HEK293 (cell line): Measurements from ENCODE around the gene CHM.
A peak's percentile ranks its signal among the peaks of the same experiment; 100 is the strongest.

Experiments
- CTCF ChIA-PET: fragments of 350-600 bp; formaldehyde crosslinking; extraction: SDS; loops from one replicate; lab custom pipeline; 2021; ENCODE audit warnings: antibody characterized with exemption; lab: Yijun Ruan, JAX
- POLR2A ChIA-PET: fragments of 300-600 bp; formaldehyde crosslinking; extraction: SDS; loops from one replicate; lab custom pipeline; 2020; ENCODE audit warnings: antibody characterized with exemption, inconsistent platforms; lab: Yijun Ruan, JAX
- H3K27ac ChIP-seq: fragments of 200-500 bp; sonication (Bioruptor generic); 2 replicates; pipeline ENCODE4 v1.5.1; 2014; ENCODE audit warnings: low read depth, low read length, control low read depth, inconsistent platforms; ENCODE audit errors: extremely low read depth
- H3K36me3 ChIP-seq, 2 experiments: fragments of 200-500 bp in 1 of 2; sonication (Bioruptor generic) in 1 of 2; 1 replicate in 1 of 2; 2 replicates in 1 of 2; pipeline ENCODE4 v1.5.1; 2014 to 2017; ENCODE audit warnings: inconsistent platforms in 2 of 2, low read length in 2 of 2; ENCODE audit not compliant: control insufficient read depth in 2 of 2, insufficient read depth in 1 of 2
- H3K4me1 ChIP-seq: fragments of 200-500 bp; sonication (Bioruptor generic); 2 replicates; pipeline ENCODE4 v1.5.1; 2014; ENCODE audit warnings: mild to moderate bottlenecking, low read length, inconsistent platforms; ENCODE audit not compliant: control insufficient read depth, insufficient read depth
- H3K4me3 ChIP-seq: 2 replicates; pipeline ENCODE4 v1.5.1; 2011; ENCODE audit warnings: low read depth, mild to moderate bottlenecking, control low read depth, low read length, moderate library complexity
- H3K9me3 ChIP-seq: fragments of 200-500 bp; sonication (Bioruptor generic); 2 replicates; pipeline ENCODE4 v1.5.1; 2014; ENCODE audit warnings: low read depth, low read length, inconsistent platforms; ENCODE audit not compliant: control insufficient read depth, insufficient read depth
- BCL11A ChIP-seq: fragments of 450-650 bp; formaldehyde crosslinking; IDR thresholded peaks from 2 replicates; pipeline ENCODE4 v1.5.1; 2016; ENCODE audit warnings: low read depth, missing biosample characterization, missing genetic modification characterization
- GLIS2 ChIP-seq: fragments of 450-650 bp; formaldehyde crosslinking; IDR thresholded peaks from 2 replicates; pipeline ENCODE4 v1.5.1; 2016; ENCODE audit warnings: missing biosample characterization, missing genetic modification characterization
- KLF16 ChIP-seq: fragments of 450-650 bp; formaldehyde crosslinking; IDR thresholded peaks from 2 replicates; pipeline ENCODE4 v1.5.1; 2017; ENCODE audit warnings: missing biosample characterization, missing genetic modification characterization
- KLF7 ChIP-seq: fragments of 450-650 bp; formaldehyde crosslinking; IDR thresholded peaks from 2 replicates; pipeline ENCODE4 v1.5.1; 2016; ENCODE audit warnings: missing biosample characterization, missing genetic modification characterization, borderline replicate concordance
- PBX3 ChIP-seq: sonication (generic); formaldehyde crosslinking; IDR thresholded peaks from 2 replicates; pipeline ENCODE4 v1.8.1; 2022; ENCODE audit warnings: mild to moderate bottlenecking, moderate library complexity, missing genetic modification reagents
- RBAK ChIP-seq: fragments of 450-650 bp; formaldehyde crosslinking; IDR thresholded peaks from 2 replicates; pipeline ENCODE4 v1.5.1; 2016; ENCODE audit warnings: missing biosample characterization, missing genetic modification characterization
- TRIM28 ChIP-seq: IDR thresholded peaks from 2 replicates; pipeline ENCODE4 v1.6.1; 2011; ENCODE audit warnings: low read length, control low read depth, borderline replicate concordance
- ZBTB11 ChIP-seq: fragments of 450-650 bp; formaldehyde crosslinking; conservative IDR thresholded peaks from 2 replicates; pipeline ENCODE4 v1.5.1; 2016; ENCODE audit warnings: low read depth, missing biosample characterization, missing genetic modification characterization
- ZBTB20 ChIP-seq: fragments of 450-650 bp; formaldehyde crosslinking; IDR thresholded peaks from 2 replicates; pipeline ENCODE4 v1.5.1; 2016; ENCODE audit warnings: missing biosample characterization, missing genetic modification characterization
- ZBTB26 ChIP-seq: fragments of 450-650 bp; formaldehyde crosslinking; optimal IDR thresholded peaks from 2 replicates; pipeline ENCODE3; 2016; ENCODE audit warnings: missing biosample characterization, mild to moderate bottlenecking, missing genetic modification characterization
- ZFP69B ChIP-seq: fragments of 450-650 bp; formaldehyde crosslinking; IDR thresholded peaks from 2 replicates; pipeline ENCODE4 v1.5.1; 2016; ENCODE audit warnings: missing biosample characterization, missing genetic modification characterization
- ZNF114 ChIP-seq: fragments of 450-650 bp; formaldehyde crosslinking; IDR thresholded peaks from 2 replicates; pipeline ENCODE4 v1.5.0; 2017; ENCODE audit warnings: missing biosample characterization, missing genetic modification characterization
- ZNF157 ChIP-seq: fragments of 450-650 bp; formaldehyde crosslinking; IDR thresholded peaks from 2 replicates; pipeline ENCODE4 v1.5.1; 2016; ENCODE audit warnings: missing biosample characterization, missing genetic modification characterization
- ZNF19 ChIP-seq: fragments of 450-650 bp; formaldehyde crosslinking; IDR thresholded peaks from 2 replicates; pipeline ENCODE4; 2016; ENCODE audit warnings: missing biosample characterization, missing genetic modification characterization, low read depth
- ZNF2 ChIP-seq: fragments of 450-650 bp; formaldehyde crosslinking; IDR thresholded peaks from 2 replicates; pipeline ENCODE4 v1.5.1; 2016; ENCODE audit warnings: missing biosample characterization, missing genetic modification characterization
- ZNF394 ChIP-seq: fragments of 450-650 bp; formaldehyde crosslinking; IDR thresholded peaks from 2 replicates; pipeline ENCODE4 v1.5.1; 2016; ENCODE audit warnings: missing biosample characterization, missing genetic modification characterization, mild to moderate bottlenecking, moderate library complexity, borderline replicate concordance
- ZNF585B ChIP-seq: fragments of 450-650 bp; formaldehyde crosslinking; IDR thresholded peaks from 2 replicates; pipeline ENCODE4 v1.5.1; 2016; ENCODE audit warnings: missing biosample characterization, missing genetic modification characterization
- ZNF658 ChIP-seq: fragments of 450-650 bp; formaldehyde crosslinking; IDR thresholded peaks from 2 replicates; pipeline ENCODE4; 2016; ENCODE audit warnings: missing biosample characterization, missing genetic modification characterization
- ZSCAN16 ChIP-seq: fragments of 450-650 bp; formaldehyde crosslinking; IDR thresholded peaks from 2 replicates; pipeline ENCODE4 v1.5.1; 2016; ENCODE audit warnings: missing biosample characterization, missing genetic modification characterization
- ZSCAN30 ChIP-seq: fragments of 450-650 bp; IDR thresholded peaks from 2 replicates; pipeline ENCODE4 v1.5.1; 2018; ENCODE audit warnings: missing biosample characterization, mild to moderate bottlenecking, missing genetic modification characterization, moderate library complexity
- TF ChIP-seq, protein P1 (sequence below): fragments of 450-650 bp; formaldehyde crosslinking; IDR thresholded peaks from 2 replicates; pipeline ENCODE4 v1.5.1; 2017; ENCODE audit warnings: missing biosample characterization, missing genetic modification characterization
- TF ChIP-seq, protein P2 (sequence below): fragments of 450-650 bp; formaldehyde crosslinking; IDR thresholded peaks from 2 replicates; pipeline ENCODE4 v1.5.1; 2017; ENCODE audit warnings: missing biosample characterization, missing genetic modification characterization

The CHM gene

GRCh38 chrX:86014421-86014820 is 32.9 kb downstream of the CHM start:
- POLR2A ChIA-PET: no interaction called here
- CTCF ChIA-PET: interaction anchor here (0.6 kb wide), 1 partner anchor 10 kb away, joined by 3 read pairs; no protein-coding TSS in a partner anchor

DNA sequence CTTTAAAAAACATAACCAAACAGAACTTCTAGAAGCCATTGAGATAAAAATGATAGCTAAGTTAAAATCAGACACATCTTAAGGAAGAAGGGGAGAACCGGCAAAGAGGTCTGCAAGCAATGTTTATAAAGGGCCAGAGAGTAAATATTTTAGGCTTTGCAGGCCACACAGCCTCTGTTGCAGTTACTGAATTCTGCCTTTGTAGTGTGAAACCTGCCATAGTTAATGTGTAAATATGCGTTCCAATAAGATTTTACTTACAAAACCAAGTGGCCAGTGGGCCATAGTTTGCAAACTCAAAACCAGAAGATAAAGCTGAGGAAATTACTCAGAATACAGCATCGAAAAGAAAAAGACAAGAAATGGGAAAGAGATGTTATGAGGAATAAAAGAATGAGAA is 33.6 kb downstream of the CHM start:
- TF ChIP-seq KLF7 (tag by site-specific recombination) (no peak), ZNF2 (no peak), PBX3 (CRISPR knock-in tag) (no peak), ZNF658 (tag by site-specific recombination) (no peak), ZNF114 (tag by site-specific recombination) (no peak), ZNF394 (no peak), ZBTB11 (tag by site-specific recombination) (no peak), ZBTB20 (tag by site-specific recombination) (no peak), ZNF585B (tag by site-specific recombination) (no peak), ZNF19 (tag by site-specific recombination) (no peak), ZNF157 (tag by site-specific recombination) (no peak), ZSCAN30 (tag by site-specific recombination) (no peak), KLF16 (tag by site-specific recombination) (no peak), GLIS2 (tag by site-specific recombination) (no peak)
- TF ChIP-seq, protein P1, sequence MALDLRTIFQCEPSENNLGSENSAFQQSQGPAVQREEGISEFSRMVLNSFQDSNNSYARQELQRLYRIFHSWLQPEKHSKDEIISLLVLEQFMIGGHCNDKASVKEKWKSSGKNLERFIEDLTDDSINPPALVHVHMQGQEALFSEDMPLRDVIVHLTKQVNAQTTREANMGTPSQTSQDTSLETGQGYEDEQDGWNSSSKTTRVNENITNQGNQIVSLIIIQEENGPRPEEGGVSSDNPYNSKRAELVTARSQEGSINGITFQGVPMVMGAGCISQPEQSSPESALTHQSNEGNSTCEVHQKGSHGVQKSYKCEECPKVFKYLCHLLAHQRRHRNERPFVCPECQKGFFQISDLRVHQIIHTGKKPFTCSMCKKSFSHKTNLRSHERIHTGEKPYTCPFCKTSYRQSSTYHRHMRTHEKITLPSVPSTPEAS: no peak
- Histone ChIP-seq H3K36me3 (no peaks in the 10 kb centered on the region), H3K9me3 (no peaks in the 10 kb centered on the region), H3K4me1 (no peaks in the 10 kb centered on the region), H3K27ac (no peak overlapping the region), H3K4me3 (no peak overlapping the region)
- POLR2A ChIA-PET: no interaction called here
- CTCF ChIA-PET: no interaction called here

More at GRCh38 chrX:86014421-86014820, 32.9 kb downstream of the CHM start:
- no peaks in the 10 kb centered on the region for H3K4me1 ChIP-seq
- H3K4me3 ChIP-seq: no peak overlapping the region
- TF ChIP-seq BCL11A (tag by site-specific recombination) (no peak), ZFP69B (tag by site-specific recombination) (no peak), ZBTB26 (no peak), ZSCAN16 (no peak), RBAK (tag by site-specific recombination) (no peak), TRIM28 (peak; percentile 80)
- TF ChIP-seq, protein P2, sequence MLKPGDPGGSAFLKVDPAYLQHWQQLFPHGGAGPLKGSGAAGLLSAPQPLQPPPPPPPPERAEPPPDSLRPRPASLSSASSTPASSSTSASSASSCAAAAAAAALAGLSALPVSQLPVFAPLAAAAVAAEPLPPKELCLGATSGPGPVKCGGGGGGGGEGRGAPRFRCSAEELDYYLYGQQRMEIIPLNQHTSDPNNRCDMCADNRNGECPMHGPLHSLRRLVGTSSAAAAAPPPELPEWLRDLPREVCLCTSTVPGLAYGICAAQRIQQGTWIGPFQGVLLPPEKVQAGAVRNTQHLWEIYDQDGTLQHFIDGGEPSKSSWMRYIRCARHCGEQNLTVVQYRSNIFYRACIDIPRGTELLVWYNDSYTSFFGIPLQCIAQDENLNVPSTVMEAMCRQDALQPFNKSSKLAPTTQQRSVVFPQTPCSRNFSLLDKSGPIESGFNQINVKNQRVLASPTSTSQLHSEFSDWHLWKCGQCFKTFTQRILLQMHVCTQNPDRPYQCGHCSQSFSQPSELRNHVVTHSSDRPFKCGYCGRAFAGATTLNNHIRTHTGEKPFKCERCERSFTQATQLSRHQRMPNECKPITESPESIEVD (tag by site-specific recombination): no peak
- TF ChIP-seq, all 188 proteins: peak for 1
- Histone ChIP-seq H3K9me3 (no peaks in the 10 kb centered on the region), H3K36me3 (peaks cover 0 to 3% of the 10 kb centered on the region in 2 experiments; a peak in 1 of 3 replicates), H3K27ac (no peak overlapping the region)
